Activated effector memory CD4-positive, alpha-beta T cell treated with anti-CD3 and anti-CD28 coated beads, Interleukin-2, amount 50 U/mL, for 16 hours (primary cell): ENCODE data around the gene SLC24A4.
"Not testable (repeated sequence)": the region's sequence is repeated elsewhere in the genome, so short reads cannot be mapped to it uniquely, and the experiment has no call there.

Source experiments
- DNase-seq: peaks from one replicate; pipeline ENCODE4 v3.0.0-alpha.2; 2020

The SLC24A4 gene

GRCh38 chr14:92373336-92373735 lies 50.4 kb downstream of the SLC24A4 start:
- DNase-seq: no peak

GRCh38 chr14:92380131-92380530 lies 57.2 kb downstream of the SLC24A4 start:
- DNase-seq: no peak

GRCh38 chr14:92380582-92380981 lies 57.6 kb downstream of the SLC24A4 start:
- no peak for DNase-seq

- DNase-seq: no peak
Measured at GRCh38 chr14:92382677-92383076, 59.7 kb downstream of the SLC24A4 start.

- no peak for DNase-seq
Measured at GRCh38 chr14:92383805-92384204, 60.8 kb downstream of the SLC24A4 start.

- no peak for DNase-seq
Measured at GRCh38 chr14:92384461-92385133, 61.6 kb downstream of the SLC24A4 start.

- no peak for DNase-seq
Measured at GRCh38 chr14:92385561-92385960, 62.6 kb downstream of the SLC24A4 start.

GRCh38 chr14:92386165-92386564 lies 63.2 kb downstream of the SLC24A4 start:
- no peak for DNase-seq

GRCh38 chr14:92386637-92387036 lies 63.7 kb downstream of the SLC24A4 start:
- DNase-seq: no peak

- DNase-seq: no peak
Measured at GRCh38 chr14:92387578-92387977, 64.6 kb downstream of the SLC24A4 start.

GRCh38 chr14:92389598-92390158 lies 66.7 kb downstream of the SLC24A4 start:
- DNase-seq: no peak

GRCh38 chr14:92391726-92392125 lies 68.8 kb downstream of the SLC24A4 start:
- DNase-seq: no peak

GRCh38 chr14:92392711-92393110 lies 69.7 kb downstream of the SLC24A4 start:
- DNase-seq: no peak

GRCh38 chr14:92397150-92397952 lies 74.4 kb downstream of the SLC24A4 start:
- no peak for DNase-seq

GRCh38 chr14:92397953-92398564 lies 75.1 kb downstream of the SLC24A4 start:
- no peak for DNase-seq

- DNase-seq: no peak
Measured at GRCh38 chr14:92398888-92399636, 76.1 kb downstream of the SLC24A4 start.

GRCh38 chr14:92400579-92401444 lies 77.8 kb downstream of the SLC24A4 start:
- no peak for DNase-seq

- no peak for DNase-seq
Measured at GRCh38 chr14:92401561-92401960, 78.6 kb downstream of the SLC24A4 start.

- DNase-seq: not testable (repeated sequence)
Measured at GRCh38 chr14:92402500-92402899, 79.5 kb downstream of the SLC24A4 start.

- no peak for DNase-seq
Measured at GRCh38 chr14:92404018-92404417, 81.1 kb downstream of the SLC24A4 start.

GRCh38 chr14:92404421-92404820 lies 81.5 kb downstream of the SLC24A4 start:
- no peak for DNase-seq

GRCh38 chr14:92404938-92405337 lies 82.0 kb downstream of the SLC24A4 start:
- DNase-seq: no peak
